Measurements from ENCODE around the gene ADI1. TPM values are rescaled to one million over a fixed set of nuclear protein-coding genes. Genes with fewer than 3 reads are reported as not detected.

The ADI1 gene
- total RNA-seq, 4 donors from 2014 or later, result 90.0 to 130 (median 96.9) TPM

DNA sequence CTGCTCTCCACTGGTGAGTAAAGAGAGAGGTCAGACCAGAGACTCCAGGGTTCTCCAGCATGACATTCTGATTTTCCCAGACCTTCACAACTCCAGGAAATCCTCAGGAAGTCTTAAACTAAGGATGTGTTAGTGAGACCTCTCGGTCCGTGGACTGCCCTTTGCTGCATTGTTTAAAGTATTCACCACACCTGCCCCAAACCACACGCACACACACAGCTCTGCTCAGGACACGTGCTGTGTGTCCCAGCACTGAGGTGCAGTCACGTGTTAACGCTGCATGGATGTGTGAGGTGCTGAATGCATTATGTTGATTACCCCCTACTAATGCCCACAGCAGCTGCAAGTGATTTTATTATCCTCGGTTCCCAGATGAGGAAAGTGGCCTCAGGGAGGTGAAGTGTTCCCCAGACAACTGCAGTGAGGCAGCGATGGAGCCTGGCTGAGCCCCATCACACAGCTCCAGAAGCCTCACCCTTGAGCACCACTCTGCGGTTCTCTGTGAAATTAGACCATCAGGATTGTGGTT lies 71.5 kb downstream of the ADI1 start:
- intact Hi-C loops (cut with DNase I), result no loop called here
- TF ChIP-seq POLR2AphosphoS5 (IDR thresholded peaks at IDR 0.05), result no peak
- no peak for TF ChIP-seq POLR2A (IDR thresholded peaks at IDR 0.05; ENCODE audit: low read depth)
- TF ChIP-seq, protein P1, sequence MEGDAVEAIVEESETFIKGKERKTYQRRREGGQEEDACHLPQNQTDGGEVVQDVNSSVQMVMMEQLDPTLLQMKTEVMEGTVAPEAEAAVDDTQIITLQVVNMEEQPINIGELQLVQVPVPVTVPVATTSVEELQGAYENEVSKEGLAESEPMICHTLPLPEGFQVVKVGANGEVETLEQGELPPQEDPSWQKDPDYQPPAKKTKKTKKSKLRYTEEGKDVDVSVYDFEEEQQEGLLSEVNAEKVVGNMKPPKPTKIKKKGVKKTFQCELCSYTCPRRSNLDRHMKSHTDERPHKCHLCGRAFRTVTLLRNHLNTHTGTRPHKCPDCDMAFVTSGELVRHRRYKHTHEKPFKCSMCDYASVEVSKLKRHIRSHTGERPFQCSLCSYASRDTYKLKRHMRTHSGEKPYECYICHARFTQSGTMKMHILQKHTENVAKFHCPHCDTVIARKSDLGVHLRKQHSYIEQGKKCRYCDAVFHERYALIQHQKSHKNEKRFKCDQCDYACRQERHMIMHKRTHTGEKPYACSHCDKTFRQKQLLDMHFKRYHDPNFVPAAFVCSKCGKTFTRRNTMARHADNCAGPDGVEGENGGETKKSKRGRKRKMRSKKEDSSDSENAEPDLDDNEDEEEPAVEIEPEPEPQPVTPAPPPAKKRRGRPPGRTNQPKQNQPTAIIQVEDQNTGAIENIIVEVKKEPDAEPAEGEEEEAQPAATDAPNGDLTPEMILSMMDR (IDR thresholded peaks at IDR 0.05), result no peak
- TF ChIP-seq EP300 (IDR thresholded peaks at IDR 0.05), result no peak
- H3K27me3 ChIP-seq, result no peaks in the 10 kb centered on the region
- H3K4me3 ChIP-seq, result no peak overlapping the region
- peak overlapping the region in 1 of 4 donors; percentile 30 for H3K27ac ChIP-seq (replicated peaks in 1 of 4)
- peaks cover 0 to 20% (median 15%) of the 10 kb centered on the region in 4 donors for H3K4me1 ChIP-seq
- DNase-seq (ENCODE audit: extremely low spot score), result no peak
- H3K9me3 ChIP-seq, result no peaks in the 10 kb centered on the region
- H3K36me3 ChIP-seq, result peaks cover 20 to 92% (median 57%) of the 10 kb centered on the region in 4 donors
- 70% methylated on average over 9 of the region's 9 CpGs for WGBS

Other genes starting within 250 kb of the ADI1 start
- 10 to 100 TPM; 13.8 to 19.0 (median 15.3) TPM for gene EIPR1, start 141.7 kb downstream of the ADI1 start, total RNA-seq
- 10 to 100 TPM; 65.6 to 89.3 (median 72.6) TPM for gene TRAPPC12, start 139.8 kb downstream of the ADI1 start, total RNA-seq
- gene RNASEH1, start 38.8 kb upstream of the ADI1 start, total RNA-seq, result 10 to 100 TPM; 30.2 to 36.5 (median 34.5) TPM
- 1,000 to 10,000 TPM in 3 of 4 donors, 100 to 1,000 TPM in 1; 950 to 4,390 (median 2,121) TPM for gene RPS7, start 55.7 kb upstream of the ADI1 start, total RNA-seq
- 10 to 100 TPM in 1 of 4 donors, 1 to 10 TPM in 3; 2.1 to 19.1 (median 6.6) TPM for gene COLEC11, start 75.6 kb upstream of the ADI1 start, total RNA-seq
- not detected for gene ALLC, start 138.7 kb upstream of the ADI1 start, total RNA-seq
- under 1 TPM in 1 of 4 donors, not detected in 3; 0.83 TPM for gene DCDC2C, start 184.0 kb upstream of the ADI1 start, total RNA-seq

Data from esophagus muscularis mucosa (tissue), 4 donors.